ENCODE results near the gene LSM4. TPM values are rescaled to one million over a fixed set of nuclear protein-coding genes. Genes with fewer than 3 reads are reported as not detected.
A peak's percentile ranks its signal among the peaks of the same experiment; 100 is the strongest.

The LSM4 gene
- total and polyA plus RNA-seq, 2 of the 13 experiments (the other 11 are each of a cell fraction or from before 2014, with no cell fraction given) = 65.8 to 166 TPM

GRCh38 chr19:18340990-18341868, 18.4 kb upstream of the LSM4 start:
- peak overlapping the region; percentile 76 to 97 (median 89) for H3K4me3 ChIP-seq (replicated peaks in 1 of 3; ENCODE audit: insufficient read depth in 1 of 3, low read depth in 2 of 3, low read length in 3 of 3)
- H3K79me2 ChIP-seq (ENCODE audit: insufficient read depth, low read length) = peaks cover 13% of the 10 kb centered on the region
- H3K27ac ChIP-seq (ENCODE audit: extremely low read length, insufficient read depth, low read length) = peak overlapping the region; percentile 88
- peaks cover 7% of the 10 kb centered on the region for H4K20me1 ChIP-seq (ENCODE audit: insufficient read depth, low read length)
- no peaks in the 10 kb centered on the region for H3K27me3 ChIP-seq (ENCODE audit: control insufficient read depth in 1 of 2, insufficient read depth in 2 of 2, low read length in 2 of 2)
- peaks cover 59% of the 10 kb centered on the region for H3K4me1 ChIP-seq (ENCODE audit: insufficient read depth, low read length)
- TSS peak; percentile 56 for BruUV-seq (replicated peaks)
- H3K9ac ChIP-seq (ENCODE audit: insufficient read depth, low read depth, low read length) = peak overlapping the region; percentile 90
- WGBS (ENCODE audit: low lambda C conversion rate) = 4% methylated on average over 6 of the region's 18 CpGs
- H3K4me2 ChIP-seq (ENCODE audit: low read depth, low read length) = peak overlapping the region; percentile 77
- peaks cover 7 to 29% of the 10 kb centered on the region in 2 experiments; a peak in 4 of 5 replicates for H3K36me3 ChIP-seq (replicated peaks in 1 of 2; ENCODE audit: control insufficient read depth in 1 of 2, insufficient read depth in 2 of 2, low read length in 2 of 2)
- no peaks in the 10 kb centered on the region for H3K9me3 ChIP-seq (ENCODE audit: low read length)
- CTCF ChIA-PET (ENCODE audit: low intra/inter-chr PET ratio, low total read pairs) = no interaction called here
- H2AFZ ChIP-seq (ENCODE audit: low read length) = no peak overlapping the region
- ATAC-seq (peak; percentile 79), FAIRE-seq (no peak), DNase-seq (ENCODE audit: low spot score) (peak; percentile 52)
- POLR2A ChIA-PET = interaction anchor here (0.8 to 5.1 kb wide), 9 partner anchors 9 to 78 kb away, joined by 3 to 36 read pairs (median 5); partner anchors contain the start of genes GDF15, JUND and SSBP4
- intact Hi-C loops (cut with micrococcal nuclease; ENCODE audit: unreplicated experiment) = no loop called here
- in situ Hi-C loops (cut with HindIII; ENCODE audit: extremely low pct_ligation_motif_present, low pct_unique_long_range_greater_than_20kb) = loop anchor here (10.0 kb wide), 1 partner anchor 64 kb away; no protein-coding TSS in a partner anchor
- TF ChIP-seq SPEN (CRISPR knock-in tag; IDR thresholded peaks at IDR 0.05; ENCODE audit: low read depth) (peak; percentile 64; the same call in 1 of the 2 replicates), ZNF276 (CRISPR knock-in tag; IDR thresholded peaks at IDR 0.05; ENCODE audit: low read depth) (0 out of 2 replicates have a peak, but pooled peaks have one; percentile 41), GABPB1 (CRISPR knock-in tag; IDR thresholded peaks at IDR 0.05) (peak; percentile 86), MEIS2 (CRISPR knock-in tag; IDR thresholded peaks at IDR 0.05) (peak; percentile 63), SP5 (CRISPR knock-in tag; IDR thresholded peaks at IDR 0.05; ENCODE audit: borderline replicate concordance, low read depth) (peak; percentile 57; the same call in 1 of the 2 replicates), ZNF878 (CRISPR knock-in tag; IDR thresholded peaks at IDR 0.05) (0 out of 2 replicates have a peak, but pooled peaks have one; percentile 36), FOSL2 (CRISPR knock-in tag; IDR thresholded peaks at IDR 0.05) (peak; percentile 58), NCOA5 (CRISPR knock-in tag; IDR thresholded peaks at IDR 0.05) (no peak), NR2F1 (CRISPR knock-in tag; IDR thresholded peaks at IDR 0.05) (0 out of 4 replicates have a peak, but pooled peaks of 1 of the 2 experiments have one; percentile 29), TP53 (CRISPR knock-in tag; conservative IDR thresholded peaks at IDR 0.05) (0 out of 2 replicates have a peak, but pooled peaks have one; percentile 14), ZNF550 (CRISPR knock-in tag; IDR thresholded peaks at IDR 0.05; ENCODE audit: borderline replicate concordance) (no peak), PHF8 (CRISPR knock-in tag; IDR thresholded peaks at IDR 0.05) (peak; percentile 54; the same call in 1 of the 2 replicates), ZNF740 (CRISPR knock-in tag; IDR thresholded peaks at IDR 0.05) (peak; percentile 84), CREBL2 (CRISPR knock-in tag; IDR thresholded peaks at IDR 0.05; ENCODE audit: borderline replicate concordance) (no peak), MED1 (CRISPR knock-in tag; IDR thresholded peaks at IDR 0.05) (peak; percentile 80), ZNF552 (CRISPR knock-in tag; IDR thresholded peaks at IDR 0.05; ENCODE audit: borderline replicate concordance) (peak; percentile 64; the same call in 1 of the 2 replicates), MLX (CRISPR knock-in tag; IDR thresholded peaks at IDR 0.05) (no peak), NR2C2 (CRISPR knock-in tag; IDR thresholded peaks at IDR 0.05; ENCODE audit: borderline replicate concordance) (peak; percentile 67), ZNF383 (CRISPR knock-in tag; IDR thresholded peaks at IDR 0.05; ENCODE audit: borderline replicate concordance) (no peak), ZNF605 (CRISPR knock-in tag; IDR thresholded peaks at IDR 0.05) (no peak), RFX3 (CRISPR knock-in tag; IDR thresholded peaks at IDR 0.05) (no peak), SAP130 (CRISPR knock-in tag; IDR thresholded peaks at IDR 0.05; ENCODE audit: low read depth) (peak; percentile 93)
